HG02943 (cell line): ENCODE data around the gene FKBP2.

Experiments used
- ATAC-seq: cut with Tn5 transposase; IDR thresholded peaks from one replicate; pipeline ENCODE4 v1.9.1; 2021; ENCODE audit warnings: mild to moderate bottlenecking, low read depth, moderate library complexity; ENCODE audit not compliant: unreplicated experiment

The FKBP2 gene

GRCh38 chr11:64246871-64247728 lies 6.2 kb downstream of the FKBP2 start, which contains the start of gene PPP1R14B:
Gene PPP1R14B, minus strand, starts transcription at chr11:64246943. Its CDS starts 270 bp downstream, at chr11:64246673.
- no peak for ATAC-seq

GRCh38 chr11:64247729-64248531 lies 7.0 kb downstream of the FKBP2 start:
- no peak for ATAC-seq

GRCh38 chr11:64248578-64248977 lies 7.7 kb downstream of the FKBP2 start:
- no peak for ATAC-seq

- ATAC-seq, result no peak
These were observed 8.1 kb downstream of the FKBP2 start for GRCh38 chr11:64249038-64249437.

GRCh38 chr11:64249563-64250414 lies 8.9 kb downstream of the FKBP2 start:
- no peak for ATAC-seq

- ATAC-seq, result no peak
These were observed 9.6 kb downstream of the FKBP2 start for GRCh38 chr11:64250415-64251015.

- ATAC-seq, result no peak
These were observed 10.3 kb downstream of the FKBP2 start, which contains the start of gene PLCB3 for GRCh38 chr11:64251016-64251752. Gene PLCB3, plus strand, starts transcription at chr11:64251530. Its CDS starts 120 bp downstream, at chr11:64251650.

GRCh38 chr11:64251753-64252002 lies 10.8 kb downstream of the FKBP2 start:
- ATAC-seq, result no peak

GRCh38 chr11:64252003-64252872 lies 11.3 kb downstream of the FKBP2 start:
- no peak for ATAC-seq

- ATAC-seq, result no peak
These were observed 12.1 kb downstream of the FKBP2 start for GRCh38 chr11:64253043-64253442.

- no peak for ATAC-seq
These were observed 12.6 kb downstream of the FKBP2 start for GRCh38 chr11:64253481-64253880.

- ATAC-seq, result no peak
These were observed 13.4 kb downstream of the FKBP2 start for GRCh38 chr11:64254326-64254725.

GRCh38 chr11:64255135-64256128 lies 14.5 kb downstream of the FKBP2 start:
- ATAC-seq, result no peak

- no peak for ATAC-seq
These were observed 15.4 kb downstream of the FKBP2 start for GRCh38 chr11:64256300-64256699.

- ATAC-seq, result no peak
These were observed 17.5 kb downstream of the FKBP2 start for GRCh38 chr11:64258356-64258755.

GRCh38 chr11:64258946-64259532 lies 18.1 kb downstream of the FKBP2 start:
- ATAC-seq, result no peak

- ATAC-seq, result no peak
These were observed 18.7 kb downstream of the FKBP2 start for GRCh38 chr11:64259533-64260067.
